ENCODE results near the gene PLCH1. TPM values are rescaled to one million over a fixed set of nuclear protein-coding genes. Genes with fewer than 3 reads are reported as not detected.

The PLCH1 gene
- total and polyA plus RNA-seq, 7 experiments from 2014 or later, result 0.56 TPM; not detected in 6

DNA sequence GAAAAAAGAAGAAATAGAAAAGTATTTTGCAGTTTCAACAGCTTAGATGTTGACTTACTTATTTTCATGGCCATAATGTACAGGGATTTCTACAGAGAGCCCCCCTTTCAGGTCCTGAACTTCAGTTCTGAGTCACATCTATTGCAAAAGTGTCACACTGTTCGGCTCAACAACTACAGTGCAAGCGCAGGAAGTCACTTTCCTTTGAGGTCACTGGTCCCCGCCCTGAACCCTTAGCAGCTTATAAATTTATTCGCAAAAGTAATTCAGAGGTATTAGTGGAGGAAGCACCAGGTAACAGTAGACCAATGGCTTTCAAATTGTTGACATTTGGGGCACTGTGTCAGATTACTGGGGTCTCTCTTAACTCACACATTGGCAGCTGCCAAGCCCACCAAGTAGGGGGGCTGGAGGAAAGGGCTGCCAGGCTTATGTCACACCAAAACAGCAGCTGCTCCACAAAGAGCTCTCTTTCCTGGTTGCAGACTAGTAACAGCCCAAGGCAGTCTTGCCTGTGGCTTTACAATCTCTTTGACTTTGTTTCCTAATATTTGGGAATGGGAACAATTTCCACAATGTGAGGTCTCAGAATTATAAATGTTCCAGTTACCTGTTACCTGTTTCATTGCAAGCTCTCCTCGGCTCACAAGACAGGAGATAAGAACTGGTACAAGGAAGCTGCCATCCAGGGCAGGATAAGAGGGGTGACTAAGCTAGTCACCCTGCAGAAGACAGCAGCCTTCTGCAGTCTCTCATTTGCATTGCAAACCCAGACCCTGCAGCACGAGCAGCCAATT is 321.1 kb downstream of the PLCH1 start:
- Mint-ChIP-seq H3K36me3 (peaks cover 0 to 3% (median 0%) of the 10 kb centered on the region in 5 donors), H3K27ac (no peak overlapping the region), H3K27me3 (peaks cover 0 to 10% (median 3%) of the 10 kb centered on the region in 5 donors), H3K4me1 (no peaks in the 10 kb centered on the region), H3K4me3 (no peak overlapping the region), H3K9me3 (peaks cover 0 to 30% (median 7%) of the 10 kb centered on the region in 11 donors)
- ATAC-seq (no peak), DNase-seq (no peak)
- Histone ChIP-seq H3K27ac (ENCODE audit: low read depth, low read length) (no peak overlapping the region), H3K4me1 (ENCODE audit: control insufficient read depth in 2 of 2, insufficient read depth in 2 of 2, low read length in 2 of 2) (no peaks in the 10 kb centered on the region), H3K4me3 (ENCODE audit: low read length) (no peak overlapping the region), H3K36me3 (ENCODE audit: control insufficient read depth in 2 of 3, insufficient read depth in 3 of 3, low read length in 3 of 3) (no peaks in the 10 kb centered on the region), H3K27me3 (ENCODE audit: control insufficient read depth in 2 of 2, insufficient read depth in 2 of 2, low read length in 2 of 2) (no peaks in the 10 kb centered on the region), H3K9me3 (ENCODE audit: control insufficient read depth in 2 of 3, low read length in 3 of 3) (no peaks in the 10 kb centered on the region)
- POLR2A ChIA-PET, result no interaction called here
- intact Hi-C loops (cut with micrococcal nuclease), result no loop called here
- CTCF ChIA-PET, result no interaction called here

DNA sequence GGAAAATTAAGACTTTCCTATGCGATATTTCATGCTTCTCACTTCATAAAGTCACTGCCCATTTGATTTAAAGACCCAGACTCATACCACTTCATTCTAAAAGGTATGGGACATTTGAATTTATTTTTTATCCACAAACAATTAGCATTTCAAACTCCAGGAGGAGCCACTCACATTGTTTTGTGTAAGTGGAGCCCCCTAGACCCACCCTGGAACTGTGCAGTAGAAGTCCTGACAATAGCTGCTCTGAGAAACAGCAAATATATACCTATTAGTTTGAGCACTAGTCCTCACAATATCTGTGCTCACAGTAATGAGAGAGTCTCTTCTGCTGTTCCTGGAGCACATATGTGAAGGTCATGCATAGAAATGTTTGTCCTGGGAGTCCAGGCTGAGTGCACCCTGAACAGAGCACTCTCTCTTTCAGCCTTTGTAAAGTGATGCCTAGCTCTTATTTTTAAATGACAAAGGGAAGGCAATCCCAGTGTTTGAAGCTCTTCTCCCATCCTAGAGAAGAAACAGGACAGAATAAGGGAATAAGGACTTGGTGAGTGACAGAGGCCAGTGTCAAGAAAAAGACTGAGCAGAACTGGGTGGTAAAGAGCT is 323.9 kb downstream of the PLCH1 start:
- no peaks in the 10 kb centered on the region for H3K27me3 ChIP-seq (ENCODE audit: control insufficient read depth in 2 of 2, insufficient read depth in 2 of 2, low read length in 2 of 2)
- no peak overlapping the region for H3K4me3 ChIP-seq (ENCODE audit: low read length)
- Mint-ChIP-seq H3K9me3 (peaks cover 0 to 20% (median 4%) of the 10 kb centered on the region in 11 donors), H3K27ac (no peak overlapping the region), H3K27me3 (peaks cover 0 to 13% (median 7%) of the 10 kb centered on the region in 5 donors), H3K36me3 (peaks cover 0 to 3% (median 0%) of the 10 kb centered on the region in 5 donors), H3K4me3 (no peak overlapping the region), H3K4me1 (no peaks in the 10 kb centered on the region)
- CTCF ChIA-PET, result no interaction called here
- intact Hi-C loops (cut with micrococcal nuclease), result no loop called here
- no peaks in the 10 kb centered on the region for H3K36me3 ChIP-seq (ENCODE audit: control insufficient read depth in 2 of 3, insufficient read depth in 3 of 3, low read length in 3 of 3)
- H3K4me1 ChIP-seq (ENCODE audit: control insufficient read depth in 2 of 2, insufficient read depth in 2 of 2, low read length in 2 of 2), result no peaks in the 10 kb centered on the region
- POLR2A ChIA-PET, result no interaction called here
- H3K27ac ChIP-seq (ENCODE audit: low read depth, low read length), result no peak overlapping the region
- no peaks in the 10 kb centered on the region for H3K9me3 ChIP-seq (ENCODE audit: control insufficient read depth in 2 of 3, low read length in 3 of 3)
- DNase-seq, result no peak
- no peak for ATAC-seq

DNA sequence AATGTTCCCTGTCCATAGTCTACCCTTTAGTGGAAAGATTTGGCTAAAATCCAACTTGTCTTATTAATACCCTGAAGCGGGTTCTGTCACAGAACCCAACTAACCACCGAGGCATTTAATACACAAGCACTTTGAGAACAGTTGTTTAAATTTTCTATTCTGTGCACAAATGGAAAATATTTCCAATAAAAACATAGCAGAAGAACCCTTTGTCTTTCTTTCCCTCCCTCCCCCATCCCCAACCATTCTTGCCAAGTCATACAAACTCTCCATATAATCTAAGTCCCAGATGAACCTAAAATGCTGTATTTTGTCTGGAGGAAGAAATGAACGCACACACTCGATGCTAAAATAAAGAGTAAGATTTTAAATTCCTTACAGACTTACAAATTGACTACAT is 324.5 kb downstream of the PLCH1 start:
- no peak overlapping the region for H3K27ac ChIP-seq (ENCODE audit: low read depth, low read length)
- H3K4me3 ChIP-seq (ENCODE audit: low read length), result no peak overlapping the region
- no peaks in the 10 kb centered on the region for H3K4me1 ChIP-seq (ENCODE audit: control insufficient read depth in 2 of 2, insufficient read depth in 2 of 2, low read length in 2 of 2)
- ChIA-PET CTCF (no interaction called here), POLR2A (no interaction called here)
- no peaks in the 10 kb centered on the region for H3K36me3 ChIP-seq (ENCODE audit: control insufficient read depth in 2 of 3, insufficient read depth in 3 of 3, low read length in 3 of 3)
- H3K27me3 ChIP-seq (ENCODE audit: control insufficient read depth in 2 of 2, insufficient read depth in 2 of 2, low read length in 2 of 2), result no peaks in the 10 kb centered on the region
- Mint-ChIP-seq H3K4me1 (no peaks in the 10 kb centered on the region), H3K4me3 (no peak overlapping the region), H3K27me3 (peaks cover 0 to 13% (median 5%) of the 10 kb centered on the region in 5 donors), H3K9me3 (peaks cover 0 to 20% (median 1%) of the 10 kb centered on the region in 11 donors), H3K36me3 (peaks cover 0 to 3% (median 0%) of the 10 kb centered on the region in 5 donors), H3K27ac (no peak overlapping the region)
- no peaks in the 10 kb centered on the region for H3K9me3 ChIP-seq (ENCODE audit: control insufficient read depth in 2 of 3, low read length in 3 of 3)
- intact Hi-C loops (cut with micrococcal nuclease), result no loop called here
- DNase-seq (no peak), ATAC-seq (no peak)

DNA sequence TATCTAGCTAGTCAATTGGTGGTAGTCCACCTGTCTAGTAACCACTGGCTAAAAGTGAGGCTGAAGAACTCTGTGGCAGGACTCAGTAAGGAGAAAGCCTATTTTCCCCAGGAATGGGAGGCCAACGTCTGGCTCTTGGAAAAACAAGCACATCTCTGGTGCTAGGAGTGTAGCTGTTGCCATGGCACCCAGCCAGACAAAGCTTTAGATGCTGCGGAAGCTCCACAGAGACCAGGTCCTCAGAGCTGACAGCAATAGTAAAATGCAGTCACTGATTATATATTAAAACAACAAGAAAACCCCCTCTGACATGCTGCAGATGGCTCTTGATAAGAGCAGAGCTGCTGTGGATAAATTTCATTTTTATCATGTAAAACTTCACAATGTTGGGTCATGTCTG is 326.5 kb downstream of the PLCH1 start:
- Histone ChIP-seq H3K4me1 (ENCODE audit: control insufficient read depth in 2 of 2, insufficient read depth in 2 of 2, low read length in 2 of 2) (no peaks in the 10 kb centered on the region), H3K36me3 (ENCODE audit: control insufficient read depth in 2 of 3, insufficient read depth in 3 of 3, low read length in 3 of 3) (no peaks in the 10 kb centered on the region), H3K27ac (ENCODE audit: low read depth, low read length) (no peak overlapping the region), H3K9me3 (ENCODE audit: control insufficient read depth in 2 of 3, low read length in 3 of 3) (no peaks in the 10 kb centered on the region), H3K27me3 (ENCODE audit: control insufficient read depth in 2 of 2, insufficient read depth in 2 of 2, low read length in 2 of 2) (no peaks in the 10 kb centered on the region), H3K4me3 (ENCODE audit: low read length) (no peak overlapping the region)
- POLR2A ChIA-PET, result no interaction called here
- ATAC-seq (no peak), DNase-seq (no peak)
- Mint-ChIP-seq H3K27ac (no peak overlapping the region), H3K4me3 (no peak overlapping the region), H3K4me1 (no peaks in the 10 kb centered on the region), H3K36me3 (peaks cover 0 to 3% (median 0%) of the 10 kb centered on the region in 5 donors), H3K27me3 (peaks cover 0 to 13% (median 4%) of the 10 kb centered on the region in 5 donors), H3K9me3 (peaks cover 0 to 20% (median 0%) of the 10 kb centered on the region in 11 donors)
- CTCF ChIA-PET, result no interaction called here
- intact Hi-C loops (cut with micrococcal nuclease), result no loop called here

DNA sequence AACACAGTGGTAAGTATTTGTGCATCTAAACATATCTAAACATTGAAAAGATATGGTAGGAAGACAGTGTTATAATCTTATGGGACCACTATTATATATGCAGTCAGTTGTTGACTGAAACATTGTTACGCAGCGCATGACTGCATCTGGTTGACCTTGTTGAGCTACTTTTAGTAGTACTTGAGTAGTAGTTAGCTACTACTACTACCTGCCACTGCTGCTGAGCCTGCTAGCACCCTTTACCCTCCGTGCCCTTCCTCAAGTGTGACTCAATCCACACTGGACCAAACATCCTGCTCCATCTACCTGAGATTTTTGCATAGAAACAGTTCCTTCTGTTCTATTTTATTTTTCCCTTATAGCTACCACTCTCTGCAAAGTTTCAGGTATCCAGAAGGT is 327.8 kb downstream of the PLCH1 start:
- H3K4me3 ChIP-seq (ENCODE audit: low read length), result no peak overlapping the region
- ATAC-seq, result no peak
- no peaks in the 10 kb centered on the region for H3K36me3 ChIP-seq (ENCODE audit: control insufficient read depth in 2 of 3, insufficient read depth in 3 of 3, low read length in 3 of 3)
- H3K9me3 ChIP-seq (ENCODE audit: control insufficient read depth in 2 of 3, low read length in 3 of 3), result no peaks in the 10 kb centered on the region
- Mint-ChIP-seq H3K4me1 (no peaks in the 10 kb centered on the region), H3K27me3 (peaks cover 0 to 13% (median 4%) of the 10 kb centered on the region in 5 donors), H3K27ac (no peak overlapping the region), H3K9me3 (peaks cover 0 to 11% (median 0%) of the 10 kb centered on the region in 11 donors), H3K4me3 (no peak overlapping the region), H3K36me3 (peaks cover 0 to 3% (median 0%) of the 10 kb centered on the region in 5 donors)
- no peaks in the 10 kb centered on the region for H3K27me3 ChIP-seq (ENCODE audit: control insufficient read depth in 2 of 2, insufficient read depth in 2 of 2, low read length in 2 of 2)
- intact Hi-C loops (cut with micrococcal nuclease), result no loop called here
- POLR2A ChIA-PET, result no interaction called here
- no peak overlapping the region for H3K27ac ChIP-seq (ENCODE audit: low read depth, low read length)
- CTCF ChIA-PET, result no interaction called here
- no peaks in the 10 kb centered on the region for H3K4me1 ChIP-seq (ENCODE audit: control insufficient read depth in 2 of 2, insufficient read depth in 2 of 2, low read length in 2 of 2)
- no peak for DNase-seq

DNA sequence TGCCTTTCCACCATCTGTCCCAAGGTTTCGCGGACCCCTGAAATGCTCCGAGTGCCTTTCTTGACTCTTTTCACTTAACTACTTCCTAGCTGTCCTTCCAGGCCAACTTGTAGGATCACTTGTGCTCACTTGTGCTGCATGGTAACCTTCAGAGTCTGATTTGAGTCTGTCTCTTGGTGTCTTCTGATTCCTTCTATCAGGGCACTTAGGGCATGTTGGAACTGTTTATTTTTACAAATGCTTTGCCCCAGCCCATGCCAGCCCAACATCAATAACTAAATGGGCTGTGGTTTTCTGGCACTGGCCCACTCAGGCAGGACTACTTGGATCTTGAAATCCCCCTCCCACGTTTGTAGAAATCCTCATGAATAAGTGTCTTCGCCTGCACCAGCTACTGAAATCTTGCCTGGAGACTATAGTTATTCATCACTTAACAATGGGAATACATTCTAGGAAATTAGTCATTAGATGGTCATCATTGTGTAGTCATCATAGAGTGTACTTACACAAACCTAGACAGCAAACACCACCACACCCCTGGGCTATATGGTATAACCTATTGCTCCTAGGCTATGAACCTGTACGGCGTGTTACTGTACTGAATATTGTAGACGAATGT is 328.3 kb downstream of the PLCH1 start:
- H3K4me3 Mint-ChIP-seq, result no peak overlapping the region

More for the DNA sequence above, 328.3 kb downstream of the PLCH1 start:
- Histone ChIP-seq H3K4me3 (ENCODE audit: low read length) (no peak overlapping the region), H3K27me3 (ENCODE audit: control insufficient read depth in 2 of 2, insufficient read depth in 2 of 2, low read length in 2 of 2) (no peaks in the 10 kb centered on the region), H3K27ac (ENCODE audit: low read depth, low read length) (no peak overlapping the region), H3K4me1 (ENCODE audit: control insufficient read depth in 2 of 2, insufficient read depth in 2 of 2, low read length in 2 of 2) (no peaks in the 10 kb centered on the region), H3K36me3 (ENCODE audit: control insufficient read depth in 2 of 3, insufficient read depth in 3 of 3, low read length in 3 of 3) (no peaks in the 10 kb centered on the region), H3K9me3 (ENCODE audit: control insufficient read depth in 2 of 3, low read length in 3 of 3) (no peaks in the 10 kb centered on the region)
- peaks cover 0 to 3% (median 0%) of the 10 kb centered on the region in 5 donors for H3K36me3 Mint-ChIP-seq
- no peak overlapping the region for H3K27ac Mint-ChIP-seq
- H3K9me3 Mint-ChIP-seq, result peaks cover 0 to 7% (median 0%) of the 10 kb centered on the region in 11 donors
- no peaks in the 10 kb centered on the region for H3K4me1 Mint-ChIP-seq
- ChIA-PET POLR2A (no interaction called here), CTCF (no interaction called here)
- no peak for DNase-seq
- ATAC-seq, result no peak
- intact Hi-C loops (cut with micrococcal nuclease), result no loop called here
- H3K27me3 Mint-ChIP-seq, result peaks cover 0 to 11% (median 2%) of the 10 kb centered on the region in 5 donors
